GM21619 (cell line): ENCODE measurements around the gene BST1.

Experiments
- ATAC-seq: cut with Tn5 transposase; IDR thresholded peaks from one replicate; pipeline ENCODE4 v1.9.1; 2021; ENCODE audit not compliant: unreplicated experiment

Gene BST1

GRCh38 chr4:15675356-15675755, 27.5 kb upstream of the BST1 start:
- ATAC-seq = no peak

GRCh38 chr4:15676039-15676438, 26.8 kb upstream of the BST1 start:
- no peak for ATAC-seq

GRCh38 chr4:15676899-15677298, 26.0 kb upstream of the BST1 start:
- no peak for ATAC-seq

GRCh38 chr4:15677507-15677988, 25.3 kb upstream of the BST1 start:
- no peak for ATAC-seq

GRCh38 chr4:15681067-15681371, 21.8 kb upstream of the BST1 start:
- ATAC-seq = no peak

GRCh38 chr4:15681372-15682241, 21.3 kb upstream of the BST1 start, which contains the start of gene FAM200B:
Gene FAM200B (plus strand): TSS chr4:15681827. CDS start chr4:15686978, 5,151 bp downstream.
- ATAC-seq = peak; percentile 91

GRCh38 chr4:15682242-15683142, 20.4 kb upstream of the BST1 start:
- no peak for ATAC-seq

- ATAC-seq = no peak
These were observed 19.7 kb upstream of the BST1 start for GRCh38 chr4:15683143-15683495.

GRCh38 chr4:15684498-15684897, 18.4 kb upstream of the BST1 start:
- ATAC-seq = no peak

GRCh38 chr4:15688051-15688450, 14.8 kb upstream of the BST1 start:
- no peak for ATAC-seq

- no peak for ATAC-seq
These were observed 13.3 kb upstream of the BST1 start for GRCh38 chr4:15689540-15689939.

GRCh38 chr4:15690020-15690809, 12.7 kb upstream of the BST1 start:
- no peak for ATAC-seq

GRCh38 chr4:15691346-15692135, 11.3 kb upstream of the BST1 start:
- ATAC-seq = no peak

GRCh38 chr4:15692602-15693001, 10.3 kb upstream of the BST1 start:
- no peak for ATAC-seq

GRCh38 chr4:15694431-15694830, 8.4 kb upstream of the BST1 start:
- ATAC-seq = no peak

GRCh38 chr4:15695240-15695699, 7.6 kb upstream of the BST1 start:
- ATAC-seq = no peak

- ATAC-seq = no peak
These were observed 7.1 kb upstream of the BST1 start for GRCh38 chr4:15695729-15696128.

- no peak for ATAC-seq
These were observed 6.0 kb upstream of the BST1 start for GRCh38 chr4:15696866-15697265.

- ATAC-seq = no peak
These were observed 574 bp downstream of the BST1 start for GRCh38 chr4:15703439-15703838.

- ATAC-seq = no peak
These were observed 1.3 kb downstream of the BST1 start for GRCh38 chr4:15704129-15704528.
